Measurements from ENCODE around the gene ZNF256.

The ZNF256 gene

GRCh38 chr19:57947419-57948134, at the start of gene ZNF256:
ZNF256 (minus strand) TSS chr19:57947706; CDS start chr19:57947474, 232 bp downstream.
- no peak for DNase-seq (ENCODE audit: low spot score)

GRCh38 chr19:57992841-57993240, 45.3 kb upstream of the ZNF256 start:
- no peak for DNase-seq (ENCODE audit: low spot score)

- DNase-seq (ENCODE audit: low spot score) = no peak
Observed at GRCh38 chr19:57978586-57979289, 31.2 kb upstream of the ZNF256 start.

DNA sequence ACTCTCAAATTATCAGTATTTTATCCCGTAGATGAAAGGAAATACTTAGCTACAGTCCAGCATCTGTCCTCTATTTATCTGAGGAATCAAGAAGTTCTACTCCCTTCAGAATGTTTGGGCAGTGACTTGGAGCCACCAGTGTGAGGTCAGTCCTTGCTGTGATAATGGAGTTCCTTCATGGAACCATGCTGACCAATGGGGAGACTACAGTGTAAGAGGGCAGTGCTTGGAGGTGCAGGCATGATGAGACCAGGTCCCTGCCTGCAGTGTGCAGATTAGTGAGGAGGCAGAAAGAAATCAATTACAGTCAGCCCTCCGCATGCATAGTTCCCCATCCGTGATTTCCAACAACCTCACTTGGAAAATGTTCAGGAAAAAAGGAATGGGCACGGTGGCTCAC, 26.9 kb upstream of the ZNF256 start, which contains the start of gene C19orf18:
C19orf18 (minus strand) TSS at position 101 of the 400 bp plus-strand sequence. CDS start 102 bp downstream, outside the sequence.
- DNase-seq (ENCODE audit: low spot score) = no peak

DNA sequence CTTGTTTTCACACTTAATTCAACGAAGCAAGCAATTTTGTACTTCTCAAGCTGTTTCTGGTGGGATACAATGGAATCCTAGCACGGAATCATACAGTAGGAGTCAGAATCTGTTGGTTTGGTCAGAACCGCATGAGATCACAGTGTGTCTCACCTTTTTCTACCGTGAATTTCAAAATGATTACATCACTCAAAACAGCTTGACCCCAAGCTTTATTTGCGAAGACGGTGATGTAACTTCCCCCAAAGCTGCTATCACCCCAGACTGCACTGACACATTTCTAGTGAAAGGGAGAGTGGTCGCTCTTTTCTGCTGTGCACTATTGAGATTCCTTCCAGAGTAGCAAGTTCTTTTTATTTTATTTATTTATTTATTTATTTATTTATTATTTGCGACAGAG, 17.3 kb upstream of the ZNF256 start:
- DNase-seq (ENCODE audit: low spot score) = no peak

GRCh38 chr19:57961785-57962184, 14.3 kb upstream of the ZNF256 start:
- DNase-seq (ENCODE audit: low spot score) = no peak

DNA sequence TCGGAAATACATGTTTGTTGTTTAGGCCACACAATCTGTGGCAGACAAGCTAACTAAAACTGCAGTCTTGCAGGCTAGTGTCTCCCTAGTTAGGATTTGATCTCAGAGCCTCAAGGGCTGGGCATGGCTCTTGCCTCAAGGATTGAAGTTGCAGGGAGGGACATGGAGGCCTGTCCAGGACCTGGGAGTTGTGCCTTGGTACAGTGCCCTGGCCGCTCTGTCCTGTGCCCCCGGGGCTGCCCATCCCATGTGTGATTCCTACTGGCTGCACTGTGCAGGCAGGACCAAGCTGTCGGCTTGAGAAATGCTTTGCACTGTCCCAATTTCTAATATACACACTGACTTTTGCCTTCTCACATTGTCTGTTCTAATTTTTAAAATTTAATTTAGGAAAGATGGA, 7.5 kb upstream of the ZNF256 start:
- DNase-seq (ENCODE audit: low spot score) = no peak

GRCh38 chr19:57949702-57950101, 2.2 kb upstream of the ZNF256 start:
- DNase-seq (ENCODE audit: low spot score) = no peak

DNA sequence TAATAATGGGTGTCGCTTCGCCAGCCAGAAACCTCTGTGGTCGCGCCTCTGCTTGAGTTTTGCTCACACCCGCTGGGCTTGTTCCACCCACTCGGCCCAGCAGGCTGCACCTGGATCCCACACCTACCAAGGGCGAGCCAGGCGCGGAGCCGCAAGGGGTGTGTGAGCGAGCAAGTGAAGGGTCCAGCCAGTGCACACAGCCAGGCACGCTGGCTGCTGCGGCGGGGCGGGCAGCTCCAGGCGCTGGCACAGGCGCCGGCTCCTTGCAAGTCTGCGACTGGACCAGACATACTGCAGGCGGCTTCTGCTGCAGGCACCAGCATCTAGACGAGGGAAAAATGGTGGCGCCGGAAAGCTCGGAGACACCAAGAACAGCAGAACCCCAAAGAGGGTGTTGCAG, 1.8 kb upstream of the ZNF256 start:
- DNase-seq (ENCODE audit: low spot score) = no peak

- no peak for DNase-seq (ENCODE audit: low spot score)
Observed at GRCh38 chr19:57947088-57947418, 453 bp downstream of the ZNF256 start.

DNA sequence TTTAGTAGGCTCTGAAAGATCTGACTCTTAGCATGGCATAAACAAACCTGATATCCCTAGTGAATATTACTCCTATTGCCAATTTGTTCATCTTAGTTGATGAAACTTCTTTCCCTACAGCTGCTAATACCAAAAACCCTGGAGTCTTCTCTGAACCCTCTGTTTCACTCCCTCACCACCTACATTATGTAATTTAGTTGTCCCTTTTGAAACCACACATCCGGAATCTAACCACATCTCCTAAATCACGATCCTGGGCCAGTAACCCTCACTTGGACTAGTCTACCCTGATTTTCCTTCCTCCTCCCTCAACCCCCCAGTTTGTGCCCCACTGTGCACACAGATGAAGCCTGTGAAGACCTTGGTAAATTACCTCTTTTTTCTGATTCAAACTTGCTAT, 1.2 kb downstream of the ZNF256 start:
- no peak for DNase-seq (ENCODE audit: low spot score)

DNA sequence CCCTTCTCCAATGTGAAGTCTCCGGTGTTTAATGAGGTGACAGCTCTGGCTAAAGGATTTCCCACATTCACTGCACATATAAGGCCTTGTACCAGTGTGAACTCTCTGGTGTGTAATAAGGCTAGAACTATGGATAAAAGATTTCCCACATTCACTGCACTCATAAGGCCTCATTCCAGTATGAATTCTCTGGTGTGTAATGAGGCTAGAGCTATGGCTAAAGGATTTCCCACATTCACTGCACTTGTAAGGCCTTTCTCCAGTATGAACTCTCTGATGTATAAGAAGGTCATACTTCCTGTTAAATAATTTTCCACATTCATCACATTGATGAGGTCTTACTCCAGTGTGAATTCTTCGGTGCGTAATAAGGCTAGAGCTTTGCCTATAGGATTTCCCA, 5.9 kb downstream of the ZNF256 start:
- DNase-seq (ENCODE audit: low spot score) = no peak

- no peak for DNase-seq (ENCODE audit: low spot score)
Observed at GRCh38 chr19:57935731-57936130, 11.8 kb downstream of the ZNF256 start.

- DNase-seq (ENCODE audit: low spot score) = no peak
Observed at GRCh38 chr19:57934820-57935665, 12.5 kb downstream of the ZNF256 start, which contains the start of gene ZNF418. ZNF418 (minus strand) TSS chr19:57935402; CDS start chr19:57933822, 1,580 bp downstream.

GRCh38 chr19:57927587-57927986, 19.9 kb downstream of the ZNF256 start:
- no peak for DNase-seq (ENCODE audit: low spot score)

GRCh38 chr19:57916168-57916995, 31.1 kb downstream of the ZNF256 start, which contains the start of gene ZNF417:
ZNF417 (minus strand) TSS chr19:57916592; CDS start chr19:57916411, 181 bp downstream.
- peak; percentile 96 for DNase-seq (ENCODE audit: low spot score)

GRCh38 chr19:57914531-57914930, 33.0 kb downstream of the ZNF256 start:
- no peak for DNase-seq (ENCODE audit: low spot score)

DNA sequence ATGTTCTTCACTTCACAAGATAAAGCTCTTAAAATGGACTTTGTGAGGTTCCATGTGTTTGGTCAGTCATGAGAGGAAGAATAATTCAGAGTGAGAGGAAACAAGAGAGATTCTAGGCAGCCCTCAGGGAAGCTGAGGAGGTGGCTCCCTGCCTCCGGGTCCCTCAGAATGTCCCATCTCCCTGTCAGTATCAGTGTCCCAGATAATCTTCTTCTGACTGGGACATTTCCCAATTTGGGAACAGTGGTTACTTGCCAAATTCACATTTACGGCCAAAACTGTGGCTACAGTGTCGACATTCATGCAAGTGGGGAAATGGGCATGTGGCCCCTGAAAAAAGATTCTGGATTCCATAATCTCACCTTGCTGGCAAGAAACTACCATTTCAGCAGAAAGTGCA, 40.1 kb downstream of the ZNF256 start:
- no peak for DNase-seq (ENCODE audit: low spot score)

DNA sequence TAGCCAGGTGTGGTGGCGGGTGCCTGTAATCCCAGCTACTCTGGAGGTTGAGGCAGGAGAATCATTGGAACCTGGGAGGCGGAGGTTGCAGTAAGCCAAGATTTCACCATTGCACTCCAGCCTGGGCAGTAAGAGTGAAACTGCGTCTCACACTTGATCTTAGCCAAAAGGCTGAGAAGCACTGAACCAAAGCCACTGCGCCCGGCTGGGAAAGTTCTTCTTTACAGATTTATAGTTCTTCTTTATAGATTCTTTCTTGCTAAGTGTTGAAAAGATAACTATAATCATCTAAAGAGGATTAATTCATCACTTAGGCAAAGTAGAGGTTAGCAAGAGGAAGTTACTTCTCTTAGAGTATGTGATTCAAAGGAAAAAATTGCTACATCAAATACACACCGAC, 42.2 kb downstream of the ZNF256 start:
- no peak for DNase-seq (ENCODE audit: low spot score)

DNA sequence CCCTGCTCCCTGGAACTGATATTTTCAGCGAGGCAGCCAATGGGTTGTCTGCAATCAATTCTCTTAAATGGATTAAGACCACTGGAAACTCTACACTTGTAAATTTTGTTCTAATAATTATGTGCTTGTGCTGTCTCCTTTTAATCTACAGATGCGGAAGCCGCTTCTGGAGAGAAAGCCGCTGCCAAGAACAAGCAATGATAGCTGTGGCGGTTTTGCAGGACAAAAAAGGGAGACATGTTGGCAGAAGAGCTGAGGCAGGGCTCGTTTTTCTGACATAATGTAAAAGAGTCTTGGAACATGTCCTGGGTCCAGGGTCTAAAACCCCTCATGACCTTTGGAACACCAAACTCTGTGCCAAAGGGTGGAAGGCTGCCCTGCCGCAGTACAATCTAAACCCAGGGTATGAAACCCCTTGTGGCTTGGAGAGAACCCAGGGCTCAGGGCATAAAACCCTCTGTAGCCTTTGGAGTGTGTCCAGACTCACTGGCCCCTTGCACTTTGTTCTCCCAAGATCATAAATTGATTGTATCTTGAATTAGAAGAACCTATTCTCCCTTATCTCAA, 43.8 kb downstream of the ZNF256 start:
- no peak for DNase-seq (ENCODE audit: low spot score)

DNA sequence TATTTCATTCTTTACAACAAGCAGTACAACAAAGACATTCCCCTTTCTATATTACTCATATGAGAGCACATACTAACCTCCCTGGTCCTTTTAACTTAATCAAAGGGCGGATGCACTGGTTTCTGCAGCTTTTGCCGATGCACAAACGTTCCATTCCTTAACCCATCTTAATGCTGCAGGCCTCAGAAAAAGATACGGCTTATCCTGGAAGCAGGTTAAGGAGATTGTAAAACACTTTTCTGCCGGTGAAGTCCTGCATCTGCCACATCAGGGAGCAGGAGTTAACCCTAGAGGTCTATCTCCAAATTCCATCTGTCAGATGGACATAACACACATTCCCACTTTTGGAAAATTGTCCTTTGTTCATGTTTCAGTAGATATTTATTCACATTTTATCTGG, 47.2 kb downstream of the ZNF256 start:
- no peak for DNase-seq (ENCODE audit: low spot score)
